Stimulated activated CD8-positive, alpha-beta memory T cell treated with anti-CD3 and anti-CD28 coated beads, Interleukin-4, amount 100 ng/mL, for 1 hour (primary cell): ENCODE results near the gene TRMT1.

Experiments used
- DNase-seq, 2 donors: peaks; one replicate each; pipeline ENCODE4 v3.0.0-alpha.2; 2020; ENCODE audit warnings: low read depth in 2 of 2, low spot score in 1 of 2

TRMT1 gene

DNA sequence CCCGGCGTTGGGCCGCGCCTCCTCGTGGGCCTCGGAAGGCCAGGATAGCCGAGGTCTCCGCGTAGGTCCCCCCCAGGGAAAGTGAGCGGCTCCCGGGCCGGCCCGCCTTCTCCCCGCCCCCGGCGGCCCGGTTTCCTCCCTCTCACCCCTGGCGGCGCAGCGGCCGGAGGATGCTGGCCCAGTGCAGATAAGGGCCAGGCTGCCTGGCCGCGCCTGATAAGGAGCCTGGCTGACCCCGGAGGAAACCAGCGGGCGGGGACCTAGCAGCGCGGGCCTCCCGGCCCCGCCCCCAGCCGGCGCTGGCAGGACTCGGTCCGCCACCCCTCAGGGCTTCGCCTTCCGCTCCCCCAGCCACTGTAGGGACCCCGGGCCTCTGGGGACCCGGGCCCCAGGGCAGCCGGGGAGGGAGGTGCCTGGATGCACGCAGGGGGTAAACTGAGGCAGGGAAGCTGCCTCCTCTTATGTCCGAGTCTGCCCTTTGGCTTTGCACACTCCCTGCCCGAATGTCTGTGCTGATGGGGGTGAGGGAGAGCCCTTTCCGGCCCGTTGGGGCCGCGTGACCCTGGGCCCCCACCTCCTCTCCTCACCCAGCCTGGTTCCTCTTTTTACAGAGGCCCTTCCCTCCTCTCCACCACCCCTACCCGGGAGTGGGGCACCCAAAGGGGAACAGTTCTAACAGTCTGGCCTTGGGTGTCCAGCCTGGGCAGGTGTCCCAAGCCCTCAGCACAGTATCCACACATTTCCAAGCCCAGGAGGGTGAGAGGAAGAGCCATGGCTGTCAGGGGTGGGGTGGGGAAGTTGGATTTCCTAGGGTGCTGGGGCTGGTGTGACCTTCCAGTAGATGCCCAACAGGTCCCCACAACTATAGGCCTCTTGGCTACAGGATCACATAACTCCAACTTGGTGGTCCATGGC is 13.6 kb downstream of the TRMT1 start, which contains the start of gene LYL1:
LYL1 (minus strand) TSS at position 193 of the 915 bp plus-strand sequence. CDS start 1,687 bp downstream, outside the sequence.
- DNase-seq = no peak

- DNase-seq = no peak
Measured at GRCh38 chr19:13102416-13102665, 14.2 kb downstream of the TRMT1 start.

GRCh38 chr19:13101590-13102415 is 14.7 kb downstream of the TRMT1 start:
- DNase-seq = no peak

DNA sequence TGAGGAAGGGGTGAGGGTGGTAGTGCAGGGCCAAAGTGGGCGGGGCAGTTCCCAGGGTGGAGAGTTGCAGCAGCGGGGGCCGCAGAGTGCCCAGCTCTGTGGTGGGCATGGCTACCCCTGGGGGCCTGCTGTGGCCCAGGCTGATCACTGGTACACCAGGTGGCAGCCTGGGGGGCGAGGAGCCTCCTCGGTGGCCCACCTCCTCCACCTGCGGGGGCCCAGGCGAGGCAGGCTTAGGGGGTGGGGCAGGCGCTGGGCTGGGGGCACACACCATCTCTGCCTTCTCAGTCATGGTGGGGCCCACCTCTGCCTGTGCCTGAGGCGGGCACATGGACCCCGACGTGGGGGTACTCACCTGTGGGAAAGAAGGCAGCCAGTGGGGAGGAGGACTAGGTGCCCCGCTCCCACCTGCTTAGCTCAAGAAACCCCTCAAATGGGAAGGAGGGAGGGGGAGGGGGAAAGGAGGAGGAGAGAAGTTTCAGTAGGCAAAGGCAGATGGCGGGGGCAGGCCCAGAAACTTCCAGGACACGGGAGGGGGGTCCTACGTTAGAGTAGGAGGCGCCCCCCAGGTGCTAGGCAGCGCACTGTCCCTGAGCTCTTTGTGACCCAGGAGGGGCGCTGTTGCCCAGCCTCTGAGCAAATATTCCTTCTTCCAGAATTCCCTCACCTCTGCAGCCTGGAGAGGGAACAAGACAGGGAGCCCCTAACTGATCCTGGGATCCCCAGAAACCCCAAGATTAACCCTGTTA is 15.5 kb downstream of the TRMT1 start:
- DNase-seq = no peak

DNA sequence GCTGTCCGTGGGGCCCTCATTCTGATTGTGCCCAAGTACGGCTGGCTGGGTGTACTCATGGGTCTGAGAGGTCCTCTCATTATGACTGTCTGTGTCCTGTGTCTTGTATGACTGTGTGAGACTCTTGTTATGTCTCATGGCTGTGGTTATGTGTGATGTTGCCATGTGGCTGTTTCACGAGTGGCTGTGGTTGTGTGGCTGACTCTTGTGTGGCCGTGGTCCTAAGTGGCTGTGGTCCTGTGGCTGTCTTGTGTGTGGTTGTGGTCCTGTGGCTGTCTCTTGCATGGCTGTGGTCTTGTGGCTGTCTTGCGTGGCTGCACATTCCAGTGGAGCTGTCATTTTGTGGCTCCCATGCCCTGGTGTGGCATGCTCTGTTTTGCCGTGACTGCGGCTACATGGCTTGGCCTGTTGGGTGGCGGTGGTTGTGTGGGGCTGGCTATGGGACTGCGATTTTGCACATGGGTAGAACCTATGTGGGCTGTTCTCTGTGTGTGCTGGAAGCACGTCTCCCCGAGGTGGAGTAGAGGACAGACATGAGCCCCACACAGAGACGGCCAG is 16.4 kb downstream of the TRMT1 start:
- no peak for DNase-seq

DNA sequence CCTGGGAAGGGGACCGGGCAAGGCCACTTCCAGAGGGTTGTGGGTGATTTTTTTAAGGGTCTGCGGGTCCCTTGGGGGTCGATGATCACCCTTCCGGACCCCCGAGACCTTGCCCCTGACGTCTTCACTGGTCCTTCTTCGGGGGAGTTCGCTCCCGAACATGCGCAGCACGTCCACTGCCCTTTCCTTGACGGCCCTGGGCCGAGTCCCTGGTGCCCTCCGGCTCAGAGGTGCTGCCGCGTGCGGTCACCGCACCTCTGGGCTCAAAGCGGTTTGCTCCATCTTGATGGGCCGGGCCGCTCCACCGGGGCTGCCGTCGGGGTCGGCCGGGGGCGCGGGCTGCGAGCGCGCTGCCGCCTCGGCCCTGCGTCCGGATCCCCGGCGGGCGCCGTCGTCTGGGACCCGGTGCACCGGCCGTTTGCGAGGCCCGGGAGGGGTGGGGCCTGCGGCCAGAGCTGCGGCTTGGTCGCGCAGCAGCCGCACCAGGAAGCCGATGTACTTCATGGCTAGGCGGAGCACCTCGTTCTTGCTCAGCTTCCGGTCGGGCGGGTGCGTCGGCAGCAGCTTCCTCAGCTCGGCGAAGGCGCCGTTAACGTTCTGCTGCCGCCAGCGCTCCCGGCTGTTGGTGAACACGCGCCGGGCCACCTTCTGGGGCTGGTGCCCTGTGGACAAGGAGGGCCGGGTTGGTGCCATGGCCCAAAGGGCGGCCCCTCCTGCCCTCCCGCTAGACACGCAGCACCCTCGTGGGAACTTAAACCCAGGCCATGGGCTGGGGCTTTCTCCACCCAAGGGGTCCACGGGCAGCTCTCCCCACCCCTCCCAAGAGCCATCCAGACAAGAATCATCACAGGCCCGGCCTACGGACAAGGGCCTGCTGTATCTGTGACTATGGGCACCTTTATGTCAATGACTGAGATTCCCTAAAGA is 17.2 kb downstream of the TRMT1 start:
- peak in 1 of 2 donors; percentile 58 for DNase-seq

- DNase-seq = no peak
Measured at GRCh38 chr19:13098277-13099072, 18.1 kb downstream of the TRMT1 start.

GRCh38 chr19:13097463-13098258 is 18.9 kb downstream of the TRMT1 start:
- no peak for DNase-seq

GRCh38 chr19:13097033-13097462 is 19.5 kb downstream of the TRMT1 start:
- no peak for DNase-seq

GRCh38 chr19:13095934-13096927 is 20.3 kb downstream of the TRMT1 start:
- DNase-seq = no peak

DNA sequence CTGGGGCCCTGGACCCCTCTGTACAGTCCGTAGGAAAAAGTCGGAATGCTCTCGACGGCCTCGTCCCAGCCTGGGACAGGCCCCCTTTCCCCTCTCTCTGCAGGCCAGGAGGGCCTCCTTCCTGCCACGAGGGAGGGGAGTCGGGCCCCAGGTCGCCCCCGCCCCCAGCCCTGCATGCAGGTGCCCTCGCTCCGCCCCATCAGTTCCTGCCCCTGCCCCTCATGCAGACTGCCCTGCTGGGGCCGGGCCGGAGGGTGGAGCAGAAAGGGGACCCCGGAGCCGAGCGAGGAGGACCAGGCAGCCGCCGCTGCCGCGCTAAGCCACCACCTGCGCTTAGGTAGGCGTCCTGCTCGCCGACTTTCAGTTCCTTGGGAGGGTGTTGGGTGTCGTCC is 21.2 kb downstream of the TRMT1 start:
- no peak for DNase-seq

DNA sequence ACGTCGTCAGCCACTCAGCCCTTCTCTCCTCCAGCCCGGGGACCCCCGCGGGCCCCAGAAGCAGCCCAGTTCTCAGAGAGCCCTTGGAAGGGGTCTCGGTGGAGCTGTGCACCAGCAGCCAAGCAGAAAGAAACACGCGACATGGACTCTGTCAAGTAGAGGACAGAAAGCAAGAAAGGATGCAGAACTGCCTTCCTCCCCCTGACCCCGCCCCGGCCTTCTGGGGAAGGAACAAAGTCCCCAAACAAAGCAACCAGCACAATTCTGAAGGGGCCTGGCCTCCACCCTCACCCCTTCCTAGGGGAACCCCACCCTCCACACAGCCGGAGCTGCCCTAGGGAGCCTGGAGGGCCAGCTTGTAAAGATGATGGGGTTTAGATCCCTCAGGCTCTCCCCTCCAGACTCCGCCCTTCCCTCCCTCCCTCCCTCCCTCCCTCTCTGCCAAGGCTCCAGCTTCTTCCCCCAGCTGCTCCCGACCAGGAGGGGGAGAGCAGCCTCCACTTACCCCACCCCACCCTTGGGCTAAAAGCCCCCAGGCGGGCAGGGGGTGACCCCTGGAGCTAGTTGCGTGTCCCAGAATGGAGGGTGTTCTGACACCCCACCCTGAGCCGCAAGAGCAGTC is 21.7 kb downstream of the TRMT1 start:
- no peak for DNase-seq

- no peak for DNase-seq
Measured at GRCh38 chr19:13094106-13094504, 22.4 kb downstream of the TRMT1 start.

- DNase-seq = peak; percentile 64 to 75
Measured at GRCh38 chr19:13093407-13094105, 23.0 kb downstream of the TRMT1 start.

DNA sequence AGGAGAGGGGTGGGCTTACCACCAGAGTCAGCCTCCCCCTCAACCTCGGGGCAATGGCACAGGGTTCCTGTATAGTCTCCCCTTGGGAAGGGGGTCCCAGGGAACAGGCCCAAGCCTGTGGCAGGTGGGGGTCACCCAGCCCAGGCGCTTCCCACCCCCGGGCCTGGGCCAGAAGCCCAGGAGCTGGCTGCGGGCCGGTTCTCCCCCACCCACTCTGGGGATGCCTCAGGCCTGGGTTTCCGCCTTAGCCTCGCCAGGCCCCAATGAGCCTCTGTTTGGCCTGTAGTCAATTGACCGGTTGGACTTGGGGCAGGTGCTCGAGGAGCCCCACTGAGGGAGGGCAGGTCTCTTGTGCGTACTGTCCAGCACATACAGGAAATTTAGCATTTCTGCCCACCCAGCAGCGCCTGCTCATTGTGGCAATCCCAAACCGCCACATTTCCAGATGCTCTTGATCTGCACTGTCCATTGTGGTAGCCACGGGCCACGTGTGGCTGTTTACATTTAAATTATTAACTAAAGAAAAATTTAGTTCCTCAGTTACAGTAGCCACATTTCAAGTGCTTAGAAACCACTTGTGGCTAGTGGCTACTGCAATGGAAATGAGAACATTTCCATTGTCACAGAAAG is 23.8 kb downstream of the TRMT1 start:
- DNase-seq = no peak

- no peak for DNase-seq
Measured at GRCh38 chr19:13092158-13092543, 24.4 kb downstream of the TRMT1 start.
